T-cell (primary cell): ENCODE measurements around the gene CCDC112. TPM values are rescaled to one million over a fixed set of nuclear protein-coding genes. Genes with fewer than 3 reads are reported as not detected.
A peak's percentile ranks its signal among the peaks of the same experiment; 100 is the strongest.

Source experiments
- ATAC-seq, 4 experiments: fragments of 200-7000 bp in 3 of 4; fragments of 150-1000 bp in 1 of 4; cut with Tn5 transposase; replicated peaks in 1 of 4; 1 replicate in 3 of 4; 2 replicates in 1 of 4; pipeline ENCODE4 v1.10.0; 2021; ENCODE audit warnings: moderate library complexity in 3 of 4, mild to moderate bottlenecking in 2 of 4, moderate number of reproducible peaks in 1 of 4
- CTCF ChIA-PET, 2 donors: fragments of 300-600 bp; sonication (Branson Sonifier 250); formaldehyde crosslinking; loops; one replicate each; lab custom pipeline; 2022; ENCODE audit warnings: antibody characterized with exemption in 2 of 2; lab: Charles Lee
- POLR2A ChIA-PET, 2 donors: fragments of 300-600 bp; sonication (Branson Sonifier 250); formaldehyde crosslinking; loops; one replicate each; lab custom pipeline; 2022; ENCODE audit warnings: antibody characterized with exemption in 2 of 2; lab: Charles Lee
- DNase-seq, 35 experiments: peaks; one replicate each; pipeline versions ENCODE4 v3.0.0 to v3.0.0-alpha.2; 2013 to 2023
- H3K27ac ChIP-seq: one replicate; pipeline ENCODE4 v1.5.1; 2013; ENCODE audit warnings: low read length
- H3K27me3 ChIP-seq, 2 experiments: replicated peaks in 1 of 2; 1 replicate in 1 of 2; 2 replicates in 1 of 2; pipeline versions ENCODE4 v1.6.1 to v1.7.0; 2013; ENCODE audit warnings: low read length in 1 of 2, mixed read lengths in 1 of 2; ENCODE audit not compliant: control insufficient read depth in 2 of 2, insufficient read depth in 2 of 2; ENCODE audit errors: extremely low read depth in 1 of 2
- H3K36me3 ChIP-seq, 2 donors: 1 replicate in 1 of 2; 2 replicates in 1 of 2; pipeline versions ENCODE4 v1.6.1 to v1.7.0; 2013; ENCODE audit warnings: low read length in 1 of 2; ENCODE audit not compliant: control insufficient read depth in 2 of 2, insufficient read depth in 1 of 2; ENCODE audit errors: extremely low read depth in 1 of 2
- H3K4me1 ChIP-seq, 2 experiments: 1 replicate in 1 of 2; 2 replicates in 1 of 2; pipeline versions ENCODE4 v1.6.1 to v1.7.0; 2013; ENCODE audit warnings: low read length in 2 of 2, mixed read lengths in 1 of 2; ENCODE audit not compliant: insufficient read depth in 2 of 2, control insufficient read depth in 1 of 2; ENCODE audit errors: extremely low read depth in 1 of 2
- H3K4me3 ChIP-seq, 2 donors: 1 replicate in 1 of 2; 2 replicates in 1 of 2; pipeline versions ENCODE4 v1.5.1 to v1.7.0; 2013; ENCODE audit warnings: mild to moderate bottlenecking in 2 of 2, low read length in 1 of 2, moderate library complexity in 1 of 2; ENCODE audit not compliant: control insufficient read depth in 1 of 2; ENCODE audit errors: extremely low read depth in 1 of 2
- H3K9me3 ChIP-seq: 2 replicates; pipeline ENCODE4 v1.7.0; 2013
- H3K27ac Mint-ChIP-seq, 2 donors: one replicate each; pipeline ENCODE4 v1.8.0; 2020 to 2021; ENCODE audit warnings: mild to moderate bottlenecking in 2 of 2, mixed read lengths in 2 of 2
- H3K27me3 Mint-ChIP-seq, 2 donors: one replicate each; pipeline ENCODE4 v1.8.0; 2021 to 2022; ENCODE audit warnings: mixed read lengths in 2 of 2
- H3K36me3 Mint-ChIP-seq: one replicate; pipeline ENCODE4 v1.8.0; 2021; ENCODE audit warnings: mixed read lengths
- H3K4me1 Mint-ChIP-seq, 3 donors: one replicate each; pipeline ENCODE4 v1.8.0; 2020 to 2022; ENCODE audit warnings: mixed read lengths in 3 of 3, mild to moderate bottlenecking in 1 of 3
- H3K4me3 Mint-ChIP-seq, 3 donors: one replicate each; pipeline ENCODE4 v1.8.0; 2020 to 2022; ENCODE audit warnings: mild to moderate bottlenecking in 3 of 3, mixed read lengths in 3 of 3, moderate library complexity in 3 of 3
- H3K9me3 Mint-ChIP-seq, 3 donors: one replicate each; pipeline ENCODE4 v1.8.0; 2020 to 2022; ENCODE audit warnings: mixed read lengths in 3 of 3
- WGBS: methylation state at CpG from one replicate; pipeline ENCODE4 v1.1.5; 2013; ENCODE audit warnings: missing lambda C conversion rate; ENCODE audit not compliant: insufficient coverage; 5-methylcytosine and 5-hydroxymethylcytosine counted together
- total RNA-seq, 35 experiments: library from RNA in 6 of 35; stranded (reverse) in 6 of 35; fragments of 120-200 nt in 1 of 35; gene quantifications; one replicate each; pipeline versions ENCODE4 v1.2.1 to v1.2.4 and lab custom pipeline; 2013 to 2026

The CCDC112 gene
- total RNA-seq, 5 donors from 2014 or later (not counting 1 experiment from before 2014, with no cell fraction given), result 3.0 to 7.4 (median 4.8) TPM

DNA sequence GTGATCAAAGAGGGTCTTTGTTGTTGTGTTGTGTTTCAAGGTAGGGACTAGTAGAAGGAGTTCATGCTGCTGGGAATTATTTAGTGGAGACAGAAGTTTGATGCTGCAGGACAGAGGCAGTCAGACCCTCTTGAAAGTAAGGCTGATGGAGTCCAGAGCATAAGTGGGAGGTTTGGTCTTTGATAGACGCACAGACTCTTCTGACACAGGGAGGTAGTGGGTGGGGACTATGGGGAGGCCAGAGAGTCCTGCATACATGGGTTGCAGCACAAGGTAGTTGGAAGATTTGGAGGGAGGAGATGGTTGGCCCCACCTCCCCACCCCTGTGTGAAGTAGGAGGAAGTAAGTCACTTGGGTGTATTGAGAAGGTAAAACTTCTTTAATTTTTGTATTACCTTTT lies 2.4 kb upstream of the CCDC112 start:
- H3K9me3 ChIP-seq, result no peaks in the 10 kb centered on the region
- peaks cover 9 to 20% (median 15%) of the 10 kb centered on the region in 3 donors for H3K4me1 Mint-ChIP-seq
- no CpG with 5 or more reads among the region's 1 CpG for WGBS
- DNase-seq (peak in 1 of 35 experiments; percentile 5), ATAC-seq (no peak)
- H3K27me3 ChIP-seq, result peaks cover 0 to 3% of the 10 kb centered on the region in 2 experiments
- H3K4me1 ChIP-seq, result peaks cover 3 to 7% of the 10 kb centered on the region in 2 experiments
- no peaks in the 10 kb centered on the region for H3K36me3 ChIP-seq
- CTCF ChIA-PET, result no interaction called here
- no peak overlapping the region for H3K4me3 Mint-ChIP-seq
- H3K27ac ChIP-seq, result no peak overlapping the region
- H3K27me3 Mint-ChIP-seq, result peaks cover 3 to 5% of the 10 kb centered on the region in 2 donors
- no peaks in the 10 kb centered on the region for H3K9me3 Mint-ChIP-seq
- POLR2A ChIA-PET, result interaction anchor here in 1 of 2 donors (0.7 kb wide), 1 partner anchor 328 kb away, joined by 3 read pairs; no protein-coding TSS in a partner anchor
- H3K36me3 Mint-ChIP-seq, result no peaks in the 10 kb centered on the region
- no peak overlapping the region for H3K4me3 ChIP-seq
- no peak overlapping the region for H3K27ac Mint-ChIP-seq

DNA sequence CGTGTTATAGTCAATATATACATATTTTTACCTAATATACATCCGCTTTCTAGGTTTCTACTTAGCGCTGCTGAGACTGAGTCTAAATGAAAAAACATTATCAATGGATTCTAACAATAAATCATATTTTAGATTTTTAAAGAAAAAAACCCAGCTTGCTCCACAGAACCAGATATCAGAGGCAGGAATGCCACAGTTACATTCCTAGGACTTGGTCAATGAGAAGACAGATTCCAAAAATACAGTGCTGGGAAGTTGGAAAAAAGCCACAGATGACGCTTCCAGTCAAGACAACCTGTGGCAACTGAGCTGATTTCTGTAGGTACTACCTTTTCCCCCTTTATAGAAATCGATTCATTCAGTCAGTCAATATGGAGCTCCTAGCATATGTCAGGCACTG lies 577 bp upstream of the CCDC112 start:
- no peak for ATAC-seq
- H3K27me3 Mint-ChIP-seq, result no peaks in the 10 kb centered on the region
- no peaks in the 10 kb centered on the region for H3K27me3 ChIP-seq
- no peaks in the 10 kb centered on the region for H3K9me3 ChIP-seq
- H3K9me3 Mint-ChIP-seq, result peaks cover 3 to 5% (median 4%) of the 10 kb centered on the region in 3 donors
- H3K36me3 ChIP-seq, result no peaks in the 10 kb centered on the region
- no CpG with 5 or more reads among the region's 5 CpGs for WGBS
- H3K4me1 ChIP-seq, result peaks cover 3 to 7% of the 10 kb centered on the region in 2 experiments
- H3K4me1 Mint-ChIP-seq, result peaks cover 9 to 20% (median 15%) of the 10 kb centered on the region in 3 donors
- ChIA-PET POLR2A (no interaction called here), CTCF (interaction anchor here in 1 of 2 donors (0.5 to 0.9 kb wide), 2 partner anchors 11 to 126 kb away, joined by 3 read pairs; no protein-coding TSS in a partner anchor)
- H3K27ac Mint-ChIP-seq, result no peak overlapping the region
- DNase-seq, result no peak
- H3K36me3 Mint-ChIP-seq, result peaks cover 3% of the 10 kb centered on the region
- H3K4me3 Mint-ChIP-seq, result peak overlapping the region; percentile 48 to 76 (median 55)
- H3K27ac ChIP-seq, result no peak overlapping the region
- H3K4me3 ChIP-seq, result peak overlapping the region in 1 of 2 donors; percentile 27

DNA sequence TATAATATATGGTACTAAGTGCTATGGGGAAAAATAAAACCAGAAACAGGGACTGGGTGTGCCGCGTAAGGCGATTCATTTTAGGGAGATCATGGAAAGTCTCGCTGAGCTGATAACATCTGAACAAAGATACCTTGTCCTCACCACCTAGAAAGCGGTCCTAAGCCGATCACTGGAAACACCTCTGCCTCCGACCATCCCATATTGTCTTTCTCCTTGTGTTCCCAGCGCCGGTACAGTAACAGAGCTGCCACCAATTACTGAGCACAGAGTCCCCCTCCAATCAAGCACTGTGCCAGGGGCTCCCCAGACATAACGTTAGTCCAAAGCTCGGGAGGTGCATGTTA lies 704 bp downstream of the CCDC112 start:
- H3K27me3 ChIP-seq, result no peaks in the 10 kb centered on the region
- Mint-ChIP-seq H3K4me3 (peak overlapping the region; percentile 76 to 85 (median 78)), H3K4me1 (peaks cover 9 to 20% (median 15%) of the 10 kb centered on the region in 3 donors), H3K9me3 (peaks cover 6 to 9% (median 6%) of the 10 kb centered on the region in 3 donors), H3K36me3 (peaks cover 9% of the 10 kb centered on the region), H3K27ac (peak overlapping the region in 1 of 2 donors; percentile 74), H3K27me3 (no peaks in the 10 kb centered on the region)
- H3K36me3 ChIP-seq, result no peaks in the 10 kb centered on the region
- ChIA-PET CTCF (interaction anchor here (0.7 to 1.2 kb wide), 4 partner anchors 14 to 545 kb away, joined by 3 to 5 read pairs (median 4); partner anchors contain the start of gene ATG12 (in 1 of the 2)), POLR2A (interaction anchor here in 1 of 2 donors (0.5 kb wide), 1 partner anchor 306 kb away, joined by 4 read pairs; no protein-coding TSS in a partner anchor)
- DNase-seq (no peak), ATAC-seq (peak in 1 of 4 experiments; percentile 7)
- no peak overlapping the region for H3K27ac ChIP-seq
- H3K4me3 ChIP-seq, result peak overlapping the region; percentile 54 to 68
- peaks cover 3 to 7% of the 10 kb centered on the region in 2 experiments for H3K4me1 ChIP-seq
- no peaks in the 10 kb centered on the region for H3K9me3 ChIP-seq
- WGBS, result 25% methylated on average over 5 of the region's 11 CpGs

DNA sequence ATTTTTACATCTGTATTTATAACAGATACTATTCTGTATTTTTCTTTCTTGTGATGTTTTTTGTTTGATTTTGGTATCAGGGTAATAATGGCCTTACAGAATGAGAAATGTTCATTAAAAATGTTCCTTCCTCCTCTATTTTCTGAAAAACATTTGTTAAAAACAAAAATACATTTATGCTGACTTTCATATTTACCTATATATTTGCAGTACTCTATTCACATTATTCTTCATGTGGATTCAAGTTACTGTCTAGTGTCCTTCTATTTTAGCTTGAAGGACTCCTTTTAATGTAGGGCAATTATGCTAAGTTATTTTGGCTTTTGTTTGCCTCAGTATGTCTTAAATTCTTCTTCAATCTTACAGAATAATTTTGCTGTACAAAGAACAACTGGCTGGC lies 5.1 kb downstream of the CCDC112 start:
- H3K36me3 Mint-ChIP-seq, result peaks cover 9% of the 10 kb centered on the region
- no peaks in the 10 kb centered on the region for H3K27me3 ChIP-seq
- ChIA-PET CTCF (no interaction called here), POLR2A (no interaction called here)
- ATAC-seq, result no peak
- no peak overlapping the region for H3K27ac Mint-ChIP-seq
- H3K9me3 ChIP-seq, result no peaks in the 10 kb centered on the region
- H3K4me3 Mint-ChIP-seq, result no peak overlapping the region
- peaks cover 6 to 9% (median 6%) of the 10 kb centered on the region in 3 donors for H3K9me3 Mint-ChIP-seq
- DNase-seq, result no peak
- no peaks in the 10 kb centered on the region for H3K27me3 Mint-ChIP-seq
- no peak overlapping the region for H3K4me3 ChIP-seq
- H3K4me1 Mint-ChIP-seq, result peaks cover 9 to 15% (median 14%) of the 10 kb centered on the region in 3 donors
- no peaks in the 10 kb centered on the region for H3K36me3 ChIP-seq
- H3K27ac ChIP-seq, result no peak overlapping the region
- peaks cover 3 to 7% of the 10 kb centered on the region in 2 experiments for H3K4me1 ChIP-seq

DNA sequence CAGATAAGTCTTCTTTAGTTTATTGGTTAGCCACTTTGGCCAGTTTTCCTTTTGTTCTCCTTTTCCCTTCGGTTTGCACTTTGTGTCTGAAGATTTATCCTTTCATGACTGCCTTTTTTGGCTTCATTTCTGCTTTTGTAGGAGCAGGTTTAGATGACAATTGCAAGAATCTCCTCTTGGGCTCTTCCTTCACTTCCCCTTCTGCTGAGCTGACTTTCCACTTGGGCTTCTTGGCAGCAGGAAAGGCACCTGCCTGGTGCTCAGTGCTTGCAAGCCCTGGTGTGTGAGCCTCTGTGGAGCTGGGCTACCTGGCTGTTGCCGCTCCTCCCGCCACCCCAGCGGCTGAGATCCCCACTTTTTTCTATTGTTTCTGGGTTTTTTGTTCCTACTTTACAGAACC lies 7.3 kb downstream of the CCDC112 start:
- ChIA-PET POLR2A (no interaction called here), CTCF (no interaction called here)
- no peaks in the 10 kb centered on the region for H3K27me3 ChIP-seq
- H3K27ac Mint-ChIP-seq, result no peak overlapping the region
- H3K36me3 Mint-ChIP-seq, result peaks cover 19% of the 10 kb centered on the region
- ATAC-seq (no peak), DNase-seq (no peak)
- no CpG with 5 or more reads among the region's 4 CpGs for WGBS
- no peaks in the 10 kb centered on the region for H3K9me3 ChIP-seq
- peaks cover 0 to 4% (median 0%) of the 10 kb centered on the region in 3 donors for H3K4me1 Mint-ChIP-seq
- no peaks in the 10 kb centered on the region for H3K36me3 ChIP-seq
- H3K9me3 Mint-ChIP-seq, result peaks cover 6 to 9% (median 6%) of the 10 kb centered on the region in 3 donors
- no peak overlapping the region for H3K27ac ChIP-seq
- H3K4me1 ChIP-seq, result no peaks in the 10 kb centered on the region
- no peak overlapping the region for H3K4me3 ChIP-seq
- no peak overlapping the region for H3K4me3 Mint-ChIP-seq
- no peaks in the 10 kb centered on the region for H3K27me3 Mint-ChIP-seq

DNA sequence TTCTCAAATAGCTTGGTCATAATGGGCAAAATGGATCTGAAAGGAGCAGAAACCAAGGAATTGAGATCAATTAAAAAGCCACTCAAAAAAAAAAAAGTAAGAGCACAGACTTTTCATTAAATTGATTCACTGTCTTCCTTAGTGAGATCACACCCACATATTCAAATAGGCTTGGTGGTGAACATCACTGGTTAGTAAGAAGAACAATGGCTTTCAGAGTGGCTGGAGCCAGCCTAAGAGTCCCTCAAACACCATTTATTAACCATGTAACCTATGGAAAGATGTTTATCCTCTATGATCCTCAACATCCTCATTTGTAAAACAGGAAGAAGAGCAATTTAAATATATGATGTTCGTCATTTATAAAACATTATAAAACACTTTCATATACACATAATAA lies 12.4 kb downstream of the CCDC112 start:
- no peaks in the 10 kb centered on the region for H3K9me3 ChIP-seq
- POLR2A ChIA-PET, result interaction anchor here in 1 of 2 donors (1.0 kb wide), 1 partner anchor 341 kb away, joined by 3 read pairs; no protein-coding TSS in a partner anchor
- Mint-ChIP-seq H3K36me3 (peaks cover 16% of the 10 kb centered on the region), H3K4me3 (no peak overlapping the region), H3K9me3 (no peaks in the 10 kb centered on the region), H3K27ac (no peak overlapping the region), H3K4me1 (peaks cover 0 to 4% (median 0%) of the 10 kb centered on the region in 3 donors), H3K27me3 (no peaks in the 10 kb centered on the region)
- H3K27ac ChIP-seq, result no peak overlapping the region
- H3K4me1 ChIP-seq, result no peaks in the 10 kb centered on the region
- H3K27me3 ChIP-seq, result no peaks in the 10 kb centered on the region
- no CpG with 5 or more reads among the region's 1 CpG for WGBS
- no peak overlapping the region for H3K4me3 ChIP-seq
- CTCF ChIA-PET, result interaction anchor here in 1 of 2 donors (0.6 kb wide), 1 partner anchor 84 kb away, joined by 3 read pairs; no protein-coding TSS in a partner anchor
- DNase-seq (no peak), ATAC-seq (no peak)
- no peaks in the 10 kb centered on the region for H3K36me3 ChIP-seq
